B cell (primary cell): ENCODE measurements around the gene WNT1. TPM values are rescaled to one million over a fixed set of nuclear protein-coding genes. Genes with fewer than 3 reads are reported as not detected.

Experiments used
- ATAC-seq: fragments of 200-7000 bp; cut with Tn5 transposase; one replicate; pipeline ENCODE4 v1.10.0; 2021; ENCODE audit warnings: low read depth, mild to moderate bottlenecking, moderate number of reproducible peaks, moderate library complexity
- CTCF ChIA-PET: fragments of 350-600 bp; sonication (Branson Sonifier 250); formaldehyde crosslinking; loops from one replicate; lab custom pipeline; 2021; ENCODE audit warnings: antibody characterized with exemption, inconsistent platforms; lab: Charles Lee
- POLR2A ChIA-PET: fragments of 350-600 bp; sonication (Branson Sonifier 250); formaldehyde crosslinking; loops from one replicate; lab custom pipeline; 2021; ENCODE audit warnings: antibody characterized with exemption; lab: Charles Lee
- DNase-seq: peaks from one replicate; pipeline ENCODE4 v3.0.0; 2013
- H2AFZ ChIP-seq: 2 replicates; pipeline ENCODE4 v1.6.1; 2012; ENCODE audit warnings: mild to moderate bottlenecking, low read depth, low read length; ENCODE audit not compliant: insufficient read depth, poor library complexity, severe bottlenecking
- H3K27ac ChIP-seq, 2 donors: 1 replicate in 1 of 2; 2 replicates in 1 of 2; pipeline ENCODE4 v1.5.1; 2012 to 2013; ENCODE audit warnings: low read length in 2 of 2, mild to moderate bottlenecking in 2 of 2, moderate library complexity in 1 of 2
- H3K27me3 ChIP-seq, 4 experiments: fragments of 200-600 bp in 1 of 4; sonication (generic) in 1 of 4; replicated peaks in 1 of 4; 1 replicate in 2 of 4; 2 replicates in 2 of 4; pipeline versions ENCODE4 v1.6.1 to v1.7.0; 2013 to 2016; ENCODE audit warnings: low read length in 3 of 4, mild to moderate bottlenecking in 2 of 4, mixed read lengths in 1 of 4, moderate library complexity in 1 of 4; ENCODE audit not compliant: insufficient read depth in 4 of 4, control insufficient read depth in 3 of 4; ENCODE audit errors: control extremely low read depth in 1 of 4
- H3K36me3 ChIP-seq, 2 experiments: replicated peaks in 1 of 2; 1 replicate in 1 of 2; 2 replicates in 1 of 2; pipeline versions ENCODE4 v1.6.1 to v1.7.1; 2013; ENCODE audit warnings: low read length in 1 of 2; ENCODE audit not compliant: insufficient read depth in 2 of 2, control insufficient read depth in 1 of 2; ENCODE audit errors: control extremely low read depth in 1 of 2, extremely low read depth in 1 of 2
- H3K4me1 ChIP-seq, 2 donors: fragments of 200-600 bp in 1 of 2; sonication (generic) in 1 of 2; 1 replicate in 1 of 2; 2 replicates in 1 of 2; pipeline versions ENCODE4 v1.5.1 to v1.6.1; 2013 to 2017; ENCODE audit warnings: low read length in 2 of 2; ENCODE audit not compliant: control insufficient read depth in 2 of 2, insufficient read depth in 2 of 2
- H3K4me2 ChIP-seq: replicated peaks from 2 replicates; pipeline ENCODE3; 2012; ENCODE audit warnings: mild to moderate bottlenecking, low read depth, low read length; ENCODE audit not compliant: poor library complexity, severe bottlenecking
- H3K4me3 ChIP-seq, 5 experiments: fragments of 200-600 bp in 1 of 5; sonication (generic) in 1 of 5; 1 replicate in 3 of 5; 2 replicates in 2 of 5; pipeline versions ENCODE4 v1.5.1 to v1.7.0; 2011 to 2016; ENCODE audit warnings: low read length in 4 of 5, mild to moderate bottlenecking in 4 of 5, low read depth in 2 of 5, control low read depth in 1 of 5, moderate library complexity in 1 of 5; ENCODE audit not compliant: insufficient read depth in 1 of 5; ENCODE audit errors: control extremely low read depth in 1 of 5, extremely low read depth in 1 of 5
- H3K79me2 ChIP-seq: fragments of 200-600 bp; sonication (generic); one replicate; pipeline ENCODE4 v1.6.0; 2016; ENCODE audit warnings: low read length; ENCODE audit not compliant: control insufficient read depth, insufficient read depth
- H3K9ac ChIP-seq: fragments of 200-600 bp; sonication (generic); 2 replicates; pipeline ENCODE4 v1.6.1; 2017; ENCODE audit warnings: mild to moderate bottlenecking, low read length, moderate library complexity
- H3K9me3 ChIP-seq, 3 donors: one replicate each; pipeline versions ENCODE4 v1.6.1 to v1.7.1; 2013; ENCODE audit warnings: low read length in 2 of 3; ENCODE audit not compliant: control insufficient read depth in 2 of 3, insufficient read depth in 1 of 3; ENCODE audit errors: control extremely low read depth in 1 of 3
- H4K20me1 ChIP-seq: 2 replicates; pipeline ENCODE4 v1.6.0; 2012; ENCODE audit warnings: mild to moderate bottlenecking, low read length; ENCODE audit not compliant: insufficient read depth, control insufficient read depth, poor library complexity, severe bottlenecking
- H3K27ac Mint-ChIP-seq: one replicate; pipeline ENCODE4 v1.8.0; 2021; ENCODE audit warnings: mixed read lengths
- H3K27me3 Mint-ChIP-seq: one replicate; pipeline ENCODE4 v1.8.0; 2021; ENCODE audit warnings: mixed read lengths
- H3K4me1 Mint-ChIP-seq: one replicate; pipeline ENCODE4 v1.8.0; 2021; ENCODE audit warnings: mixed read lengths
- H3K4me3 Mint-ChIP-seq: one replicate; pipeline ENCODE4 v1.8.0; 2021; ENCODE audit warnings: mixed read lengths
- H3K9me3 Mint-ChIP-seq: one replicate; pipeline ENCODE4 v1.8.0; 2022; ENCODE audit warnings: mixed read lengths; ENCODE audit not compliant: insufficient read depth
- CTCF ChIP-seq: fragments of 200-600 bp; IDR thresholded peaks from one replicate; pipeline ENCODE4 v1.8.0; 2022; ENCODE audit warnings: antibody characterized with exemption, mild to moderate bottlenecking
- EZH2 ChIP-seq: IDR thresholded peaks from 2 replicates; pipeline ENCODE4 v1.6.1; 2012; ENCODE audit warnings: borderline replicate concordance, low read depth, mild to moderate bottlenecking, moderate library complexity, low read length; ENCODE audit not compliant: insufficient read depth, poor library complexity, severe bottlenecking
- WGBS: methylation state at CpG from one replicate; pipeline ENCODE4 v1.1.5; 2013; ENCODE audit warnings: missing lambda C conversion rate; ENCODE audit not compliant: insufficient coverage; 5-methylcytosine and 5-hydroxymethylcytosine counted together
- intact Hi-C: fragments of 100-400 bp; cut with micrococcal nuclease; formaldehyde crosslinking; loops from one replicate; pipeline ENCODE4 v1.10.0; 2022
- polyA plus RNA-seq: library from polyadenylated mRNA; depleted of rRNA; stranded (reverse); fragments of >200 nt; gene quantifications from 2 replicates; pipeline ENCODE4 v1.2.3, GENCODE V29; 2012
- total RNA-seq, 2 donors: library from RNA; stranded (reverse); fragments of 120-200 nt in 1 of 2; gene quantifications; 1 replicate in 1 of 2; 2 replicates in 1 of 2; pipeline versions ENCODE4 v1.2.3 to v1.2.4, GENCODE V29; 2013 to 2022

WNT1 gene
- total and polyA plus RNA-seq, 2 donors (not counting 1 experiment from before 2014, with no cell fraction given), result 0.55 TPM; not detected in 1

- ATAC-seq (no peak), DNase-seq (no peak)
- no peaks in the 10 kb centered on the region for H3K9me3 Mint-ChIP-seq
- H2AFZ ChIP-seq, result no peak overlapping the region
- no peak overlapping the region for H3K4me3 Mint-ChIP-seq
- no peaks in the 10 kb centered on the region for H3K27me3 ChIP-seq
- H3K4me1 ChIP-seq, result peaks cover 4 to 5% of the 10 kb centered on the region in 2 donors
- H4K20me1 ChIP-seq, result no peaks in the 10 kb centered on the region
- H3K4me1 Mint-ChIP-seq, result peaks cover 6% of the 10 kb centered on the region
- H3K4me2 ChIP-seq, result no peak overlapping the region
- no peak overlapping the region for H3K27ac Mint-ChIP-seq
- peaks cover 5 to 19% of the 10 kb centered on the region in 2 experiments for H3K36me3 ChIP-seq
- peaks cover 5% of the 10 kb centered on the region for H3K79me2 ChIP-seq
- H3K9ac ChIP-seq, result no peak overlapping the region
- no peaks in the 10 kb centered on the region for H3K27me3 Mint-ChIP-seq
- CTCF ChIA-PET, result interaction anchor here (0.6 to 3.5 kb wide), 8 partner anchors 8 to 133 kb away, joined by 3 to 14 read pairs (median 4); partner anchors contain the start of gene DDX23
- TF ChIP-seq CTCF (no peak), EZH2 (no peak)
- no peak overlapping the region for H3K27ac ChIP-seq
- POLR2A ChIA-PET, result no interaction called here
- no peaks in the 10 kb centered on the region for H3K9me3 ChIP-seq
- H3K4me3 ChIP-seq, result no peak overlapping the region
- intact Hi-C loops, result no loop called here
- WGBS, result 100% methylated on average over 3 of the region's 4 CpGs
Observed at GRCh38 chr12:48930475-48930874, 47.6 kb upstream of the WNT1 start.

- ChIA-PET CTCF (interaction anchor here (1.1 to 8.5 kb wide), 4 partner anchors 46 to 80 kb away, joined by 3 to 75 read pairs (median 13); partner anchors contain the start of genes DDX23 and WNT1), POLR2A (no interaction called here)
- DNase-seq (no peak), ATAC-seq (no peak)
- H3K27me3 ChIP-seq, result no peaks in the 10 kb centered on the region
- intact Hi-C loops, result no loop called here
- H3K4me2 ChIP-seq, result no peak overlapping the region
- no peak overlapping the region for H3K4me3 Mint-ChIP-seq
- no peaks in the 10 kb centered on the region for H3K27me3 Mint-ChIP-seq
- no peak overlapping the region for H3K27ac ChIP-seq
- WGBS, result 54% methylated on average over 2 of the region's 2 CpGs
- TF ChIP-seq CTCF, result no peak
- no peak for TF ChIP-seq EZH2
- H3K9me3 ChIP-seq, result no peaks in the 10 kb centered on the region
- no peak overlapping the region for H3K4me3 ChIP-seq
- H3K4me1 Mint-ChIP-seq, result peaks cover 7% of the 10 kb centered on the region
- peaks cover 15% of the 10 kb centered on the region for H3K79me2 ChIP-seq
- H3K9ac ChIP-seq, result no peak overlapping the region
- H3K4me1 ChIP-seq, result peaks cover 0 to 5% of the 10 kb centered on the region in 2 donors
- no peaks in the 10 kb centered on the region for H3K9me3 Mint-ChIP-seq
- H3K36me3 ChIP-seq, result peaks cover 5 to 38% of the 10 kb centered on the region in 2 experiments
- H3K27ac Mint-ChIP-seq, result no peak overlapping the region
- peaks cover 7% of the 10 kb centered on the region for H4K20me1 ChIP-seq
- no peak overlapping the region for H2AFZ ChIP-seq
Observed at GRCh38 chr12:48932878-48933277, 45.2 kb upstream of the WNT1 start.
